ENCODE data around the gene ZNF205.

Gene ZNF205

GRCh38 chr16:3129137-3130131 lies 17.0 kb downstream of the ZNF205 start:
- peak; percentile 72 for TF ChIP-seq POLR2AphosphoS5 (IDR thresholded peaks at IDR 0.05; ENCODE audit: low read depth, low read length)
- TF ChIP-seq FOXP2 (optimal IDR thresholded peaks at IDR 0.05; ENCODE audit: borderline replicate concordance, extremely low read depth, extremely low read length, insufficient read depth), result no peak

GRCh38 chr16:3131755-3132377 lies 19.5 kb downstream of the ZNF205 start:
- no peak for TF ChIP-seq FOXP2 (optimal IDR thresholded peaks at IDR 0.05; ENCODE audit: borderline replicate concordance, extremely low read depth, extremely low read length, insufficient read depth)
- TF ChIP-seq SIN3A (IDR thresholded peaks at IDR 0.05; ENCODE audit: borderline replicate concordance, insufficient read depth, low read length), result no peak

- TF ChIP-seq SIN3A (IDR thresholded peaks at IDR 0.05; ENCODE audit: borderline replicate concordance, insufficient read depth, low read length) (no peak), TAF1 (IDR thresholded peaks at IDR 0.05; ENCODE audit: borderline replicate concordance, insufficient read depth, low read length) (no peak), POLR2AphosphoS5 (IDR thresholded peaks at IDR 0.05; ENCODE audit: low read depth, low read length) (no peak), REST (IDR thresholded peaks at IDR 0.05; ENCODE audit: insufficient read depth in 1 of 2, low read depth in 2 of 2, low read length in 2 of 2) (no peak), FOXP2 (optimal IDR thresholded peaks at IDR 0.05; ENCODE audit: borderline replicate concordance, extremely low read depth, extremely low read length, insufficient read depth) (no peak)
Measured at GRCh38 chr16:3133844-3134243, 21.5 kb downstream of the ZNF205 start.

- TF ChIP-seq FOXP2 (optimal IDR thresholded peaks at IDR 0.05; ENCODE audit: borderline replicate concordance, extremely low read depth, extremely low read length, insufficient read depth), result no peak
- no peak for TF ChIP-seq REST (IDR thresholded peaks at IDR 0.05; ENCODE audit: insufficient read depth in 1 of 2, low read depth in 2 of 2, low read length in 2 of 2)
- TF ChIP-seq SIN3A (IDR thresholded peaks at IDR 0.05; ENCODE audit: borderline replicate concordance, insufficient read depth, low read length), result no peak
- peak; percentile 79 for TF ChIP-seq POLR2AphosphoS5 (IDR thresholded peaks at IDR 0.05; ENCODE audit: low read depth, low read length)
- peak; percentile 19; the same call in 1 of the 2 replicates for TF ChIP-seq TAF1 (IDR thresholded peaks at IDR 0.05; ENCODE audit: borderline replicate concordance, insufficient read depth, low read length)
Measured at GRCh38 chr16:3134338-3135125, 22.1 kb downstream of the ZNF205 start, which contains the start of gene ZNF213. TSS of gene ZNF213 (plus strand) at chr16:3135029. CDS start at chr16:3137281, 2,252 bp downstream.

- TF ChIP-seq REST (IDR thresholded peaks at IDR 0.05; ENCODE audit: insufficient read depth in 1 of 2, low read depth in 2 of 2, low read length in 2 of 2), result no peak
- peak; percentile 61; the same call in 1 of the 2 replicates for TF ChIP-seq POLR2AphosphoS5 (IDR thresholded peaks at IDR 0.05; ENCODE audit: low read depth, low read length)
Measured at GRCh38 chr16:3135126-3135715, 22.8 kb downstream of the ZNF205 start.

Measured in PFSK-1 (cell line).